Mesothelial cell of epicardium (in vitro differentiated cells): ENCODE measurements around the gene SLC25A48. TPM values are rescaled to one million over a fixed set of nuclear protein-coding genes. Genes with fewer than 3 reads are reported as not detected.
A peak's percentile ranks its signal among the peaks of the same experiment; 100 is the strongest.

Source experiments
- DNase-seq, 2 experiments: peaks; one replicate each; pipeline ENCODE4 v3.0.0; 2021; ENCODE audit warnings: low spot score in 2 of 2; ENCODE audit not compliant: unreplicated experiment in 2 of 2
- H3K27ac Mint-ChIP-seq: 2 replicates; pipeline ENCODE4 v1.8.0; 2021; ENCODE audit warnings: mixed read lengths
- H3K27me3 Mint-ChIP-seq: 2 replicates; pipeline ENCODE4 v1.8.0; 2021; ENCODE audit warnings: low read depth, mixed read lengths
- H3K36me3 Mint-ChIP-seq: 2 replicates; pipeline ENCODE4 v1.8.0; 2021; ENCODE audit warnings: mixed read lengths
- H3K4me1 Mint-ChIP-seq: 2 replicates; pipeline ENCODE4 v1.8.0; 2021; ENCODE audit warnings: mixed read lengths
- H3K4me3 Mint-ChIP-seq: 2 replicates; pipeline ENCODE4 v1.8.0; 2021; ENCODE audit warnings: mild to moderate bottlenecking, moderate library complexity, mixed read lengths
- H3K9me3 Mint-ChIP-seq: 2 replicates; pipeline ENCODE4 v1.8.0; 2021; ENCODE audit warnings: mixed read lengths
- total RNA-seq: library from RNA; stranded (reverse); gene quantifications from 3 replicates; pipeline ENCODE4 v1.2.1, GENCODE V29; 2021
- TF ChIP-seq, protein P1 (sequence below): fragments of 200-600 bp; sonication (generic); IDR thresholded peaks from one replicate; pipeline ENCODE4 v1.5.0; 2021; ENCODE audit warnings: antibody characterized with exemption; ENCODE audit not compliant: unreplicated experiment

SLC25A48 gene
- total RNA-seq, 1 donor from 2014 or later, result 1.5 TPM

DNA sequence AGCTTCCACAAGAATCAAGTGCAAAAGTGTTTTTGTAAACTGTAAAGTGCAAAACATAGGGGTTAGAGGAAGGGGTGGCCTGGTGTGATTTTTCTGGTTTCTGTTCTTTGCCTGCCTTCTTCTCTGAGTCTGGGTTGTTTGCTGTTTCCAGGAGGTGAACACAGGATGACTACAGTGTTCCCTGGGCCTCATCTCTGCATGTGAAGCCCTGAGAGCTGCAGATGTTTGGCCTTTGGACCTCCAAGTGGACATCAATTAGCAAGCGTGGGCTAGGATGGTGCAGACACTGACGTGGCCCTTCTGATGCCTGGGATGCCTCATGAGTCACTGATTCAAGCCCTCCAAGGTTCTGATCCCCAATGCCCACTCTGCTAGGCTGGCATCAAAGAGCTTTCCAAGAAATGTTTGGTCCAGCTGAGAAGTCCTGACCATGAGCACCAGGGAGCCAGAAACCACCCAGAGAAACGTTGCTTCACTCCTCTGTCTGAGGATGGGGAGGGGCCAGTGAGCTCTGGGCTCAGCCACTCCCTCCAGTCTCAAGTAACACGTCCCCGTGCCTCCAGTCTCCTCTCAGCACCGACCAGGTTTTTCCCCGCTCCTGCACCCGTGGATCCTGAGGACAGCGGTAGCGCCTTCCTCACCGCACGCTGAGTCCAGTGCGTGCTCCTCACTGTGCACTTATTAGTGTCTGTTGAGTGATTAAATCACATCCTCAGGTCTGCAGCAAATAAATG lies 53.6 kb downstream of the SLC25A48 start:
- H3K4me1 Mint-ChIP-seq, result peaks cover 23% of the 10 kb centered on the region
- peaks cover 54% of the 10 kb centered on the region for H3K27me3 Mint-ChIP-seq
- TF ChIP-seq, protein P1, sequence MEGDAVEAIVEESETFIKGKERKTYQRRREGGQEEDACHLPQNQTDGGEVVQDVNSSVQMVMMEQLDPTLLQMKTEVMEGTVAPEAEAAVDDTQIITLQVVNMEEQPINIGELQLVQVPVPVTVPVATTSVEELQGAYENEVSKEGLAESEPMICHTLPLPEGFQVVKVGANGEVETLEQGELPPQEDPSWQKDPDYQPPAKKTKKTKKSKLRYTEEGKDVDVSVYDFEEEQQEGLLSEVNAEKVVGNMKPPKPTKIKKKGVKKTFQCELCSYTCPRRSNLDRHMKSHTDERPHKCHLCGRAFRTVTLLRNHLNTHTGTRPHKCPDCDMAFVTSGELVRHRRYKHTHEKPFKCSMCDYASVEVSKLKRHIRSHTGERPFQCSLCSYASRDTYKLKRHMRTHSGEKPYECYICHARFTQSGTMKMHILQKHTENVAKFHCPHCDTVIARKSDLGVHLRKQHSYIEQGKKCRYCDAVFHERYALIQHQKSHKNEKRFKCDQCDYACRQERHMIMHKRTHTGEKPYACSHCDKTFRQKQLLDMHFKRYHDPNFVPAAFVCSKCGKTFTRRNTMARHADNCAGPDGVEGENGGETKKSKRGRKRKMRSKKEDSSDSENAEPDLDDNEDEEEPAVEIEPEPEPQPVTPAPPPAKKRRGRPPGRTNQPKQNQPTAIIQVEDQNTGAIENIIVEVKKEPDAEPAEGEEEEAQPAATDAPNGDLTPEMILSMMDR, result no peak
- no peak for DNase-seq
- no peaks in the 10 kb centered on the region for H3K9me3 Mint-ChIP-seq
- H3K4me3 Mint-ChIP-seq, result no peak overlapping the region
- no peak overlapping the region for H3K27ac Mint-ChIP-seq
- no peaks in the 10 kb centered on the region for H3K36me3 Mint-ChIP-seq

DNA sequence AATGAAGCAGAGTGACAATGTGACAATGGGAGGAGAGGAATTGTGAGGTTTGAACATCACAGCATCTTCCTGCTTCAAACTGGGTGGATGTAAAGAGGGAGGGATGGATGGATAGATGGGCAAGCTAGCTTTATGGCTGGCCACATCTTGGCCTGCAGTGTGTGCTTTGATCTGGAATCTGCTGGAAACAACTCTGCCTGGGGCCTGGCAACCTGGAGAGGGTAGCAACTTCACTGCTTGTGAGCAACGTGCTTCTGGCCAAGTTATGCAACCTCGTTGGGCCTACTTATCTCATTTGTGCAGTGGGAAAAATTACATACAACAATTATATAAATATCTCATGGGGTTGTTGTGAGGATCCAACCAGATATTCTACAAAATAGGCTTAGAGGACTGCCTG lies 55.8 kb downstream of the SLC25A48 start:
- TF ChIP-seq, protein P1, result no peak
- peaks cover 31% of the 10 kb centered on the region for H3K4me1 Mint-ChIP-seq
- H3K27ac Mint-ChIP-seq, result no peak overlapping the region
- H3K36me3 Mint-ChIP-seq, result no peaks in the 10 kb centered on the region
- H3K4me3 Mint-ChIP-seq, result no peak overlapping the region
- DNase-seq, result no peak
- H3K9me3 Mint-ChIP-seq, result no peaks in the 10 kb centered on the region
- peaks cover 37% of the 10 kb centered on the region for H3K27me3 Mint-ChIP-seq

- Mint-ChIP-seq H3K27me3 (peaks cover 37% of the 10 kb centered on the region), H3K36me3 (no peaks in the 10 kb centered on the region), H3K4me1 (peaks cover 37% of the 10 kb centered on the region), H3K9me3 (no peaks in the 10 kb centered on the region), H3K4me3 (no peak overlapping the region), H3K27ac (no peak overlapping the region)
- TF ChIP-seq, protein P1, result no peak
- no peak for DNase-seq
These were observed 56.4 kb downstream of the SLC25A48 start for GRCh38 chr5:135890867-135891266.

GRCh38 chr5:135891268-135891667 lies 56.8 kb downstream of the SLC25A48 start:
- H3K4me1 Mint-ChIP-seq, result peaks cover 37% of the 10 kb centered on the region
- no peaks in the 10 kb centered on the region for H3K36me3 Mint-ChIP-seq
- H3K9me3 Mint-ChIP-seq, result no peaks in the 10 kb centered on the region
- TF ChIP-seq, protein P1, result no peak
- peaks cover 37% of the 10 kb centered on the region for H3K27me3 Mint-ChIP-seq
- DNase-seq, result no peak
- H3K27ac Mint-ChIP-seq, result no peak overlapping the region
- H3K4me3 Mint-ChIP-seq, result no peak overlapping the region

- DNase-seq, result no peak
- Mint-ChIP-seq H3K27ac (peak overlapping the region; percentile 8), H3K27me3 (peaks cover 37% of the 10 kb centered on the region)
These were observed 57.3 kb downstream of the SLC25A48 start for GRCh38 chr5:135891791-135892190.

More at GRCh38 chr5:135891791-135892190, 57.3 kb downstream of the SLC25A48 start:
- H3K4me1 Mint-ChIP-seq, result peaks cover 37% of the 10 kb centered on the region
- TF ChIP-seq, protein P1, result no peak
- H3K36me3 Mint-ChIP-seq, result no peaks in the 10 kb centered on the region
- H3K9me3 Mint-ChIP-seq, result no peaks in the 10 kb centered on the region
- H3K4me3 Mint-ChIP-seq, result no peak overlapping the region
